Measurements from ENCODE around the gene ACCSL.

ACCSL gene

DNA sequence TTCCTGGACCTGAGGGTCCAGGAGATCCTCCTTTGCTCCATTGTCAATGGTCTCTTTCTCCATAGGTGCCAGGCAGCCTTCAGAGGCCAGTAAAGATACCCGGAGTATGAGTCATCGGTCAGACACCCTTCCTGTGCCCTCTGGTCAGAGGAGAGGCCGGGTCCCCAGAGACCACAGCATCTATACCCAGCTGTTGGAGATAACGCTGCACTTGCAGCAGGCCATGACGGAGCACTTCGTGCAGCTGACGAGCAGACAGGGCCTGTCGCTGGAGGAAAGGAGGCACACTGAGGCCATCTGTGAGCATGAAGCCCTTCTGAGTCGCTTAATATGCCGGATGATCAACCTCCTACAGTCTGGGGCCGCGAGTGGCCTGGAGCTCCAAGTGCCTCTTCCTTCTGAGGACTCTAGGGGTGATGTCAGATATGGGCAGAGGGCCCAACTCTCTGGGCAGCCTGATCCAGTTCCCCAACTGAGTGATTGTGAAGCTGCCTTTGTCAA is at the start of gene ACCSL:
ACCSL (plus strand) TSS at position 51 of the 501 bp plus-strand sequence; CDS start at position 107, 56 bp downstream.
- DNase-seq (ENCODE audit: low spot score): no peak

DNA sequence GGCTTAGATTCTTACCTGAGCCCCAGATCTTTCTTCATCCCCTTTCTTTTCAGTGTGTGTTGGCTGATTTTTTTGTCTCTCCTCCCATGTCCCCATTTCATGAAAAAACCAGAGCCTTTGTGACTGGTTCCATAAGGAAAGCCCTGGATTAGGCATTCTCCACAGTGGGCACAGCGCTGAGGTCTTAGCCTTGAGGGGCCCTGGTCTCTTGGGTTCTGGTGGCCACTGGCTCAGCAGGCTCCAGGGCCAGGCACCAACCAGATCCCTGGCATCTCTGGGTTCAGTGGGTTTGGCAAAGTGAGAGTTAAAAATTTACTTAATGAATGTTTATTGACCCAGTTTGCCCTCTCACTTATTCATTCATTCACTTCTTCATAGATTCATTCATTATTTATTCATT is 49.5 kb upstream of the ACCSL start:
- DNase-seq (ENCODE audit: low spot score): no peak

DNA sequence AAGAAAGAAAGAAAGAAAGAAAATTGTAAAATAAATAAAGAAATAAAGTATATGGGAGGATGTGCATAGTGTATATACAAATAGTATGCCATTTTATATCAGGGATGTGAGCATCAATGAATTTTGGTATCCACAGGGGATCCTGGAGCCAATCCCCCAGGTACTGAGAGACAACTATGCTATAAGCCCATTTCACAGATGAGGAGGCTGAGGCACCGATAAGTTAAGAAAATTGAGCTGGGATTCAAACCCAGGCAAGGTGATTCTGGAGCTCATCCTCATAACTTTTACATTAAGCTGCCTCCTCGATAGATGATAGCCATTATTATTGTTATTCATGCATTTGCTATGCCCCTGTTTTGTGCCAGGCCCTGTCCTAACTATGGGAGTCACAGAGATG is 47.0 kb upstream of the ACCSL start:
- no peak for DNase-seq (ENCODE audit: low spot score)

DNA sequence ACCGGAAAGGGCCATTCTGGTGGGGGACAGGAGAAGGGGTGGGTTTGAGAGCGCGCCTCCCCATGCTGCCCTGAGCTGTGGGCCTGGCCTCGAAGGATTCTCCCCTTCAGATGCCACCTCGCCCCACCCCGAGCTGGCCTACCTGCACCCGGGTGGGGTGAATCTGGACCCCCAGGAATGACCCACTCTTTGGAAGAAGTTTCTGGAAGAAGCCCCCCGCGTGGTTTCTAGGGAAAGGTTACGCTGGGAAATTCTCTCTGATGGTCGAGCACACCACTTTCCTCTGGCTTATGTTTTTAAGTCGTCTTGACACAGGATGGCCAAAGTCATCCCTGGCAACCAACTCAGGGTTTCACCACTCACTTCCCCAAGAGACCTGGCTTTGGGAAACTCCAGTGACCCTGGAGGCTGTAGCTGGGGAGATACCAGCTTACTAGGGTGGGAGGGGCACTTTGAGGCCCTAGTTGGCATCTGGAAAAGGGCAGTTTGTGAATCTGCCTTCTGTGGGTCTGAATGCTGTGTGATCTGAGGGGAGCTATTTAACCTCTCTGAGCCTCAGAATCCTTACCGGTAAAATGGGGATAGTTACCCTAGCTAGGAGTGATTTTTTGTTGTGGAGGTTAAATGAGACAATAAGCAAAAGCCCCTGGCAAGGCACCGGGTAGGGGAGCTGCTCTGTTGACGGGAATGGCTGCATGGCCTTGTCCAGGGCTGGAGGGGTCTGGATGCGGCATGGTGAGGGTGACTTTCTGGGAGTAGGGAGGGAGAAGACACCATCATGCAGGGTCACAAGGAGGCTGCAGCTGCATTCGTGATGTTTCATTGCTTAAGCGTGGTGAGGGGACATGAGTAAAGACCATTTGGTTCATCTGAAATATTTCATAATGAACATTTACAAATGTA is 45.3 kb upstream of the ACCSL start:
- DNase-seq (ENCODE audit: low spot score): no peak

DNA sequence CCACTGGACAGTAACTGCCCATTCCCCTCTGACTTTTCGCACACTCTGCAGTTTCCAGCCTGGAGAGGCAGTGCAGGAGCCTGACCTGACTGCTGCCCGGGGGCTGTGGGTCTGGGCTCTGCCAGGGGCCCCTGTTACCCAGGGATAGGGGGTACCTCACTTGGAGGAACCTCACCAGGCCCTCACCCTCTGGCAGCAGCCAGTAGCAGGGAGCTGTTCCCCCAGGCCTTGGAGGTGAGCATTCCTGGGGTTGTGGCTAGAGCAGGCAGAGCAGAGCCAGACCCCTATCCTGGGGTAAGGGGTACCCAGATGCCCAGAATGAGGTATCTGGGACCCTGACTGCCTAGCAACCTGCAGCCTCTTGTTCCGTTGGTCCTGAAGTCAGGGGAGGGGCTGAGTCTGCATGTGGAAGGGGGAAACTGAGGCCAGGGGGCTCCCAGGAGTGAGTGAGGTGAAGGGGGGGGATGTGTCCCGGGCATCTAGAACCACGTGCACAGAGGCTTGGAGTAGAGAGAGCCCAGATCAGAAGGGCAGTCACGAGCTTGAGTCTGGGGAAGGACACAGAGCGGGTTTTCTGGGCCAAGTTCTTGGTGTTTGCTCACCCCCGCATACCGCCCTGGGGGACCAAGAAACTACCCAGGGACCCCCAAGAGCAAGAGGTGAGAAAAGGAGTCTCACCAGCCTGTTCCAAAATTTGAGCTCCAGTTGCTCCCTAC is 43.9 kb upstream of the ACCSL start:
- no peak for DNase-seq (ENCODE audit: low spot score)

DNA sequence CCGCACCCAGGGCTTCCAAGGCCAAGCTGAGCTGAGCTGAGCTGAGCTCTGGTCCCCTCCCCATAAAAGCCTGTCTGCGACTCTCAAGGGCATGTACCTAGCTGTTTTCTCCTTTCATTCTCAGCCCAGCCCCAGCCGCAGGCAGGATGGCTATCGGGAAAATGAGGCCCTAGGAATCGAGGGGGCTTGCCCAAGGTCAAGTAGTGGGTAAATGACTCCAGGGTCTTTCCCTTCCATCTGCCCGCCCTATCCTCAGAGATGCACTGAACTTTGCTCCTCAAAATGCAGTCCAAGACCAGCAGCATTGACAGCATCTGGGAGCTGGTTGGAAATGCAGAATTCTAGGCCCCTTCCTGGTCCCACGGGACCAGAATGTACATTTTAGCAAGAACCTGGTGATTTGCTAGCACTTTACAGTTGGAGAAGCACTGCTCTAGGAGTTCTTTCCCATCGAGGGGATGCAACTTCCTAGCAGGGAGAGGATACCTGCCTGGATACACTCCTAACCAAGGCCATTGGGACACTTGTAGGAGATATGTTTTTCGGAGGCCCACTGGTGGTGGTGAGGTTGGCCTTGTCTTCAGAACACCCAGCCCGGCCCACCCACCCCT is 43.2 kb upstream of the ACCSL start:
- DNase-seq (ENCODE audit: low spot score): no peak

DNA sequence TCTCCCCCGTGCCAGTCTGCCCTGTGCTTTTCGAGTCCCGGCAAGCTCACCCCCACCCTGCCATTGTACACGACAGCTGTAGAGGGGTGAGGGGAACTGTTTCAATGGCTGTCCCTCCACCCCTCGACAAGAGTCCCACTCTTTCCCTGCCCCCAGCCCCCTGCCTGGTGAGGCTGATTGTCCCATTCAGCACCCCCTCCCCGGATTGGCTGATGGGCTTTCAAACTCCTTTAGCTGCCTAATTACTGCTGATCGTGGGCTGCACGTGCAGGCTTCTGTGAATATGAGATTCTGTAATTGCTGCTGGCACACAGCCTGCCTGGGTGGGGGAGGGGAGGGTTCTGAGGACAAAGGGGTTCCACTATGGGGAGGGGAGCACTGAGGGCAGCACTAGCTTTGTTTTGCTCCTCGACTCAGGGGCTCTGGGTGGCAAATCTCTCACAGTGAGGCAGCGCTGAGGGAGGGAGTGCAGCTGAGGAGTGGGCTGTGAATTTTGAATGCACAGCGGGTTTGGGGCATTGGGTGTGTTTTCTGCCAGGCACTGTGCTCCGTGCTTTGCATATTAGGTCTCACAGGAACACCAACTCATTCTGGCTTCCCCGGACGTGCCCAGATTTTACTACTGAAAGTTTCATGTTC is 42.6 kb upstream of the ACCSL start:
- DNase-seq (ENCODE audit: low spot score): no peak

DNA sequence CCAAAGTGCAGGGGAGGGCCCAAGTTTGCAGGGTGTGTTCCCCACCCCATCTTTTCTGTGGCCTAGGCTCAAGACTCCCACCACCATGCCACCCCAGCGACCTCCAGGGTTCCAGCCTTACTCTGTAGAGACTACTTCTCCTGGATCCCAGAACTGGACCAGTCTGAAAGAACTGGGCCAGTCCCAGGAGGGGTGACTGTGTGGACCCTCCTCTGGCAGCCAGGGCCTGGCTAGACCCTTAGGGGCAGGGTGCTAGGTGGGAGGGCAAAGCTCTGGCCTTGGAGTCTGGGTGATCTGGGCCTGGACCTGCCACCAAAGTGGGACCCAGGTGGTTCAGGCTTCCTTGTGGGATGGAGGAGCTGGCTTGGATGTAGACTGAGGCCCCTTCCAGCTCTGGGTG is 41.8 kb upstream of the ACCSL start:
- DNase-seq (ENCODE audit: low spot score): no peak

DNA sequence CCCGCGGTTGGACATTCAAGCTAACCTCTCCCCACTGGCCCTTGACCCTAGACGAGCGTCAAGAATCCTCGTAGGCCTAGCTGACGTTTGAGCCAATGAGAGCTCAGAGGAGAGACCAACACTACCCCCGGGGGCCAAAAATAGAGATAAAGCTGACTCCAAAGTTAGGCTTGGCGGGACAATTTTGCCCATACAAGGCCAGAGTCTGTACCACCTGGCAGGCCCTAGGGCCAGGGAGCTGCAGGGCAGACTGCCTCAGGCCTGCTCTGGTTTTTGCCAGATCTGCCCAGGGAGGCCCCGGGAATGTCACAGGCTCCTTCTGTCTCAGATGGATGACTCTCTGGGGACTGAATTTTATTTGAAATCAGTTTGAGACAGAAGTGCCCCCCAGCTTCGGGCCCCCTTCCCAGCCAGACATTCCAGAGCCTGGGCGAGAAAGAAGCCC is 40.8 kb upstream of the ACCSL start:
- no peak for DNase-seq (ENCODE audit: low spot score)

DNA sequence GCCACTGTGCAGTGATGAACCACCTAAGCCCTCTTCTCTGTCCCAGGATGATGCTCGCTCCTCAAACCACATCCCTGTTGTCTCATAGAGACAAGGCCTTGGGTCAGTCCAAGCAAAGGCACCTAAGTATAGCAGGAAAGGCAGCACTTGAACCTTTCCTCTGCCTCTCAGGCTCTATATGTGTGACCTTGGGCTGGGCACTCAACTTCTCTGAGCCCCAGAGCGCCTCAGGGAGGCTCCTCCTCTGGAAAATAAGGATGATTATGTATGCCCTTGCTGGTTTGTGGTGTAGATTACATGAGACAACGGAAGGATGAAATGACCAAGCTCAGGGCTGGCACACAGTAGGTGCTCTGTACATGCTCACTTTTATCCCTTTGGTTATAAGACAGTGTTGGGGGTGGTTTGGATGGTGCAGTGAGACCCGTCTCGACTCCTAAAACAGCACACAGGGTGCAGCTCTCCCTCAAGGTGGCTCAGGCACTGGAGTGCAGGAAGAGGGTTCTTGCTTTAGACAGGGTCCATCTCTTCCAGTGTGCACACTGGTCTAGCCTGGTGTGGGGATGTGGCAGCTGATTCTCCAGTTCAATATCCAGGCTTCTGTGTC is 40.2 kb upstream of the ACCSL start:
- DNase-seq (ENCODE audit: low spot score): no peak

DNA sequence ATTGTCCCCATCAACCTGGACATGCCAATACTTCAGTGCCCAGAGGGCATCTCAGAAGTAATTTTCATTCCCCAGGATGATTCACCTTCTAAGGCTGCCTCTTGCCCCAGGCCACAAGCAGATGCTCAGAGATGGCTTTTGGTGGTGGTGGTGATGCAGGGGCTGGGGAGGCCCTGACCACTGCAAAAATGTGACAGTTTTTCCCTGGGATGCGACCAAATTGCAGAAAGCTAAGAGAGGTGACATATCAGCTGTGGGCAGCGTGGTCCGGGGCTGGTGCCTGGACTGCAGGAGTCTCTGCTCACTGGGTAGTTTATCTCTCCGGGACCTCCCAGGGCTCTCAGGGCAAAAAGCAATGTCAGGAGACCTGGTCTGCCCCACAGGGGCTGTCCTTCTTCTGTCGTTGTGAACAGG is 39.7 kb upstream of the ACCSL start:
- peak; percentile 60 for DNase-seq (ENCODE audit: low spot score)

DNA sequence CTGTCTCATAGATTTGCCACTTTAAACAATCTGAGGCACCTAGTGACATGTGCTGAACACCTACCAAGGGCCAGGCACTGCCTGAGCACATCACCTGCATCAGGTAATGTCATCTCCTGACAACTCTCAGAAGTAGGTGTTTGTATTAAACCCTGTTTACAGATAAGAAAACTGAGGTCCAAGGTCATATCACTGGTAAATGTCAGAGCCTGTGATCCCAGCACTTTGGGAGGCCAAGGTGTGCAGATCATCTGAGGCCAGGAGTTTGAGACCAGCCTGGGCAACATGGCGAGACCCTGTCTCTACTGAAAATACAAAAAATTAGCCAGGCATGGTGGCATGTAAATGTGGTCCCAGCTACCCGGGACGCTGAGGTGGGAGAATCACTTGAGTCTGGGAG is 39.1 kb upstream of the ACCSL start:
- DNase-seq (ENCODE audit: low spot score): no peak

DNA sequence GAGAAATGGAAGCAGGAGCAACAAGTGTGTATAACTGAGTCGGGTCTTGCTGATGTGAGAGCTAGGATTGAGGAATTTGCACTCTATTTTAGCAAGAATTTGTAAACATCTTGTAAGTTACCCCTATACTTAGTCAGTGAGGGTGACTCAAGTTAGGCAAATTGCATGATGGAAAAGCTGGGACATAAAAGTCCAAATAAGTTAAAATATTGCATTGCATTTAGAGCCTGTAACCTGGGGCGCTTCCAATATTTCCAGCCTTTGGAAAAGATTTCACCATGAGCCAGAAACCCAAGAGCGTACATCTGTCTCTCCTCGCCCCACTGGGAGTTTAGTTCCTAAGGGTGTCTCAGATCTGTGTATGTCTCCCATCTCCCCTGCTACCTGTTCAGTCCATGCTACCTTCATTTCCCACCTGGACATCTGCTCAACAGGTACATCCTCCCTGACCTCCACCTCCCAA is 37.0 kb upstream of the ACCSL start:
- peak; percentile 85 for DNase-seq (ENCODE audit: low spot score)

DNA sequence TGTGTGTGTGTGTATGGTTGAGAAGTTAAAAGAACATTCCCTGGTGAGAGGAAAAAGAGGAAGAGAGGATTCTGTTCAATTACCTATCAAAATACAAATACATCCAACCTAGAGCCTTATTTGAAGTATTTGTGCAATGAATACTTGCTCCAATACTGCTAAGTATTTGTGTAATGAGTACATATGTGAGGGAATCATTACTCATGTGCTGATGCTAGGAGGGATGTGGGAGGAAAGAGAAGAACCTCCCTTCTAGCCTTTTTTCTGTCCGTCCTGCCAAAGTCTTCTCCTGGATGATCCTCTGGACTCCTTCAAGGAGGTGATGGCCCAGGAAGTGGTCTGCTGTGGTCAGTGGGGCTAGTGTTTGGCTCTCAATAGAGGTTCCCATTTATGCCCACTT is 36.0 kb upstream of the ACCSL start:
- peak; percentile 76 for DNase-seq (ENCODE audit: low spot score)

DNA sequence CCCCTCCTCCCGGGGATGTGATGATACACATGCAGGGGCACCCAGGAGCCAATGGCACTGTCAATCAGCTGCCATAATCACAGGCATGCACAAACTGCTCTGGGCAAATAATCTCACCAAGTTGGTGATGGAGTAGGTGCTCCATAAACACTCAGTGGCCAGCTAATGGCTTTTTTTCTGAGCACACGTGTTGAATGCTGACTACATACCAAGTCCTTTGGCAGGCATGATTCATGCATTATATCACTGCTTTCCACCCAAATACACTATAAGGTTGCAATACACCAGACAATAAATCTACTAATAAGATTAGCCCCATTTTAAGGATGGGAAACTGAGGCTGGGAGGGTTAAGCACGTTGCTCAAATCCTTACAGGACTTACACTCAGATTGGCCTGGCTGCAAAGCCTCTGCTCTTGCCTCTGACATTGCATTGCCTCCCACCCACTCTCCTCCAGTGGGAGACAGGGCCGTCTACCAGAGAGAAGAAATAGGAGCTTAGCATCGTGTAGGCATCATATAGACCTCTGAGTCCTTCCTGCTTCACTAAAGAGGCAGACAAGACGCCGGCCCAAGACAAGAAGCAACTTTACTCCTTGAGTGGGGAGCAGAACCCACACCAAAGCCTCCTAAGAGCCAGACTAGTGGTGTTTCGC is 32.7 kb upstream of the ACCSL start:
- no peak for DNase-seq (ENCODE audit: low spot score)

DNA sequence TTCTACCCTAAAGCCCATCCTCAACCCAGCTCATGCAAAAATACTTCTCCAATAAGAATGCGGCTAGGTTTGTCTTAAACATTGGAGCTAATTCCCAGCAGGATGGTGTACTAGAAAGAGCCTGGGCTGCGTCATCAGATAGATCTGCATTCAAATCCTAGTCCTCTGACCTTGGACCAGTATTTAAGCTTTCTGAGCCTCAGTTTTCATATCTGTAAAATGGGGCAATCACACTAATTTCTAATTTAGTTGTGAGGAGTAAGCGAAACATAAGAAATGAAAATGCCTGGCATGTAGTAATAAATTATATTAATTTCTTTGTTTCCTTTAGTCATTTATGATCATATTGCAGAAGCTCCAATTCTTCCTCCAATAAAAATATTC is 32.2 kb upstream of the ACCSL start:
- DNase-seq (ENCODE audit: low spot score): no peak

DNA sequence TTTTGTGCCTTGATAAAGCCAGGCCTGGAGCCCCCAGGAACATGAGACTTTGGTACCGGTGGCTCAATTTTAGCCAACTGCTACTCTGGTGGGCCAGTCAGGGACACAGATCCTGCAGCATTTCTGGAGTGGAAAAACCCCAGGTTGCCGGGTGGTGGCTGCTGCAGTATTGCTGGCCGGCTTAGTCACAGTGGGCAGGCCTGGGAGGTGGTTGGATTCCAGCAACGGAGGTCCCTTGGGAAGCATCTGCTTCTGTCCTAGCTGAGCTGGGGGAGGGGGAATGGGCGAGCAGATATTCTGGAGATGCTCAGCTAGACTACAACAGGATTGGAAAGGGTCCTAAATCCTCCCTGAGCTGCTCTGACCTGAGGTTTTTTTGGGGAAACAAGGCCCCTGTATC is 31.6 kb upstream of the ACCSL start:
- peak; percentile 90 for DNase-seq (ENCODE audit: low spot score)

DNA sequence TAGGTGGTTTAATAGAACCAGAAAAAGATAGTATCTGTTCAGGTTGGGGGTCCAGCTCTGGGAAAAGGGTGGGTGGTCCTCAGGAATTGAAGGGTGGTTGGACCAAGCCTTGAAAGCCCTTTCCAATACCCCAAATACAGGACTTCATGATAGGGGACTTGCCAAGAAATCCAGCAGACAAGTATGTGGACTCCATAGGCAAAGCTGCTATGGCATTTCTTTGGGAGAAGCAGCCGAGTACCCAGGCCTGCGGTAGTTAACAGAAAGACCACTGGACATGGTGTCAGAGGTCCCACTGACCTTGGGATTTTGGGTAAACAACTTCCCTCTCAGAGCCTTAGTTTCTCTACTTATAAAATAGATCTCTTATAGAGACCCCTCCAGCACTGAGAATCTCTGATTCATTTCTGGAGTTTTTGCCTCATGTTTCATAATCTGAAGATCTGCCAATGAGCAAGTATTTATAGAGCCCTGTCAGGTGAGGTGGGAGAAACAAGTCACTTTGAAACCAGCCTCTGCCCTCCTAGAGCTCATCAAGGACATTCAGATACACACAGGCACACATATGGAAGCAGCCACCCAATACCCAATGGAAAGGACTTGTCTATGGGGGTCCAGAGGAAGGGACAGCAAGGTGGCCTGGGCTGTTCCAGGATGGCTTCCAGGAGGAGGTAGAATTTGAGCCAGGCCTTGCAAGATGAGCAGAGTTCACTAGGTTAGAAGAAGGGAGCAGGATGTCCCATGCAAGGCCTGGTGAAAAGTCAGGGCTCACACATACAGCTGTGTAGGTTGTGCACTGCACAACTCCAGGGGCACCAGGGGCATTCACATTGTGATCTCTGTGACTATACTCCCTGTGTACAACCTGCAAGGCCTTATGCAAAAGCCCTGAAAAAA is 31.0 kb upstream of the ACCSL start:
- peak; percentile 46 for DNase-seq (ENCODE audit: low spot score)

DNA sequence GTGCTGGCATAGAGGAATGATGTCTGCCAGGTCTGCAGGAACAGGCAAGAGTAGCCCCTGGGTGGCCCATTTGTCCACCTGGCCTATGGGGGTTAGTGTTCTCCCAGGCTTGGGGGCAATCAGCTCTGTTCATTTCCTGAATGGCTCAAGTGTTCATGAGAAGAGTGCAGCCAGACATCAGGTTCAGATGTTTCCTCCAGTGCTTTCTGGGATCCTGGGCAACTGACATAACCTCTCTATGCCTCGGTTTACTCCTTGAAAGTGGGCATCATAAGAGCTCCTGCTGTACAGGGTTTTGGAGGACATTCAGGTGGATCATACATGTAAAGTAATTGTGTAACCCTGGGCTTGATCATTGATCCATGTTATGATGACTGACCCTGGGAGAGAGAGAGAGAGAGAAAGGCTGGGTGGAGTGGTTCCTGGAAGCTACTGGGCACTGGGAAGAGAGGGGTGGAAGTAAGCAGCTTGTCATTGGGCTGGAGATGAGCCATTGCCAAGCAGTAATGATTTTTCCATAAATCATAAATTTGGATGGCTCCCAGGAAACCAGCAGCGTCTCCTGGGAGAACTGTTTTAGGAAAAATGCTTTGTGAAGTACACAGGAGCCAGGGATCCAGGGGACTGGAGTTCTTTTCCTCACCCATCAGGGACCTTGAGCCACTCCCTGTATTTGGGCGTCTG is 30.2 kb upstream of the ACCSL start:
- DNase-seq (ENCODE audit: low spot score): no peak

All from AG08395 (cell line).